GM20000 (cell line): ENCODE data around the gene BBS2.

Experiments used
- DNase-seq: peaks from one replicate; pipeline ENCODE4 v3.0.0; 2012; ENCODE audit warnings: low spot score
- CTCF ChIP-seq: IDR thresholded peaks from 2 replicates; pipeline ENCODE4 v1.5.1; 2012; ENCODE audit warnings: mild to moderate bottlenecking, control low read depth; ENCODE audit errors: extremely low read depth, missing control alignments

Gene BBS2

GRCh38 chr16:56450275-56450985, 69.4 kb downstream of the BBS2 start:
- peak; percentile 18 for DNase-seq
- no peak for TF ChIP-seq CTCF

GRCh38 chr16:56448005-56448404, 71.8 kb downstream of the BBS2 start:
- no peak for DNase-seq
- TF ChIP-seq CTCF, result no peak

- no peak for TF ChIP-seq CTCF
- no peak for DNase-seq
Measured at GRCh38 chr16:56447286-56447685, 72.5 kb downstream of the BBS2 start.

GRCh38 chr16:56438038-56438437, 81.8 kb downstream of the BBS2 start:
- no peak for TF ChIP-seq CTCF
- no peak for DNase-seq

- DNase-seq, result no peak
- TF ChIP-seq CTCF, result no peak
Measured at GRCh38 chr16:56436258-56436657, 83.6 kb downstream of the BBS2 start.
